ENCODE results near the gene PCED1B. TPM values are rescaled to one million over a fixed set of nuclear protein-coding genes. Genes with fewer than 3 reads are reported as not detected.
"Not testable (repeated sequence)": the region's sequence is repeated elsewhere in the genome, so short reads cannot be mapped to it uniquely, and the experiment has no call there.

PCED1B gene
- total RNA-seq, 1 donor from 2014 or later = 0.41 TPM

DNA sequence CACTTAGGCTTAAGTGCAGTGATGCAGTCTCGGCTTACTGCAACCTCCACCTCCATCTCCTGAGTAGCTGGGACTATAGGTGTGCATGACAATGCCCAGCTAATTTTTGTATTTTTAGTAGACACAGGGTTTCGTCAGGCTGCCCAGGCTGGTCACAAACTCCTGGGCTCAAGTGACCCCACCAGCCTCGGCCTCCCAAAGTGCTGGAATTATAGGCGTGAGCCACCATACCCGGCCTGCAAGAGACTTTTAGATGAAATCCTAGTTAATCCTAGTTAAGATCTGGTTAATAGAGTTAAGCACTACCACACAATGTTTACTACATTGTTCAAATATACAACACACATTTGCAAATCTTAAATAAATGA lies 196.8 kb downstream of the PCED1B start:
- no peak overlapping the region for H3K4me3 Mint-ChIP-seq
- H3K9me3 Mint-ChIP-seq = no peaks in the 10 kb centered on the region
- peak overlapping the region; percentile 46 for H3K27ac Mint-ChIP-seq
- H3K36me3 Mint-ChIP-seq = no peaks in the 10 kb centered on the region
- TF ChIP-seq, protein P1, sequence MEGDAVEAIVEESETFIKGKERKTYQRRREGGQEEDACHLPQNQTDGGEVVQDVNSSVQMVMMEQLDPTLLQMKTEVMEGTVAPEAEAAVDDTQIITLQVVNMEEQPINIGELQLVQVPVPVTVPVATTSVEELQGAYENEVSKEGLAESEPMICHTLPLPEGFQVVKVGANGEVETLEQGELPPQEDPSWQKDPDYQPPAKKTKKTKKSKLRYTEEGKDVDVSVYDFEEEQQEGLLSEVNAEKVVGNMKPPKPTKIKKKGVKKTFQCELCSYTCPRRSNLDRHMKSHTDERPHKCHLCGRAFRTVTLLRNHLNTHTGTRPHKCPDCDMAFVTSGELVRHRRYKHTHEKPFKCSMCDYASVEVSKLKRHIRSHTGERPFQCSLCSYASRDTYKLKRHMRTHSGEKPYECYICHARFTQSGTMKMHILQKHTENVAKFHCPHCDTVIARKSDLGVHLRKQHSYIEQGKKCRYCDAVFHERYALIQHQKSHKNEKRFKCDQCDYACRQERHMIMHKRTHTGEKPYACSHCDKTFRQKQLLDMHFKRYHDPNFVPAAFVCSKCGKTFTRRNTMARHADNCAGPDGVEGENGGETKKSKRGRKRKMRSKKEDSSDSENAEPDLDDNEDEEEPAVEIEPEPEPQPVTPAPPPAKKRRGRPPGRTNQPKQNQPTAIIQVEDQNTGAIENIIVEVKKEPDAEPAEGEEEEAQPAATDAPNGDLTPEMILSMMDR (conservative IDR thresholded peaks at IDR 0.05) = no peak
- peaks cover 12% of the 10 kb centered on the region for H3K4me1 Mint-ChIP-seq (ENCODE audit: unreplicated experiment)
- no peak for DNase-seq (ENCODE audit: extremely low spot score, unreplicated experiment)
- peaks cover 2% of the 10 kb centered on the region for H3K27me3 Mint-ChIP-seq

DNA sequence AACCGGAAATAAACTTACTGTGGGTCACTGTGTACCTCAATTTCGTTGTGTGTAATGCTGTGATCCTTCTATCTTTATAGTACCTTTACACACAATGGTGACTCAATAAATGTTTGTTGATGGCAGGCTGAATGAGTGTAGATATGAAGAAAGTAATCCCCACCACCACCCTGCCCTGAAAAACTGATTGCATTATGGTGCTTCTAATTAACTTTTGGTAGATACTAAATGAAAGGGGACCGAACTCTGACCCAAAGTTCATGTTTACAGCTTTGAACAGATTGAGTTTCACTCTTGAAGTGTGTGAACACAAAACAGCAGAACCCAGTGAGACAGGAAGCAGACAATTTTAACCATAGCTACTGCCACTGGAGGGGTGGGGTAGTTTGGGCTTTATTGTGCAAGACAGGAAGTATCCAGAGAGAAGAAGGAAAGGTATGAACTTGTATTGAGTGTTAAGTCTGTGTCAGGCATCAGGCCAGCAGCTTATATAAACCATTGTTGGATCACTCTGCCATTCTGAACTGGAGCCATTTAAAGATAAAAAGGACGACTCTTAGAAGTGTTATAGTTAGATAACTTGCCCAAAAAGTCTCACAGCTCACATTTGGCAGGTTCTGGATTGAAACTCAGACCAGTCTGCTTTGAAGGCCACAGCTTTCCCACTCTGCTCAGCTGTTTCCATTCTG lies 197.3 kb downstream of the PCED1B start:
- Mint-ChIP-seq H3K27me3 (peaks cover 2% of the 10 kb centered on the region), H3K9me3 (no peaks in the 10 kb centered on the region), H3K4me1 (ENCODE audit: unreplicated experiment) (peaks cover 11% of the 10 kb centered on the region), H3K4me3 (no peak overlapping the region), H3K27ac (peak overlapping the region; percentile 46), H3K36me3 (no peaks in the 10 kb centered on the region)
- TF ChIP-seq, protein P1 (conservative IDR thresholded peaks at IDR 0.05) = no peak
- no peak for DNase-seq (ENCODE audit: extremely low spot score, unreplicated experiment)

DNA sequence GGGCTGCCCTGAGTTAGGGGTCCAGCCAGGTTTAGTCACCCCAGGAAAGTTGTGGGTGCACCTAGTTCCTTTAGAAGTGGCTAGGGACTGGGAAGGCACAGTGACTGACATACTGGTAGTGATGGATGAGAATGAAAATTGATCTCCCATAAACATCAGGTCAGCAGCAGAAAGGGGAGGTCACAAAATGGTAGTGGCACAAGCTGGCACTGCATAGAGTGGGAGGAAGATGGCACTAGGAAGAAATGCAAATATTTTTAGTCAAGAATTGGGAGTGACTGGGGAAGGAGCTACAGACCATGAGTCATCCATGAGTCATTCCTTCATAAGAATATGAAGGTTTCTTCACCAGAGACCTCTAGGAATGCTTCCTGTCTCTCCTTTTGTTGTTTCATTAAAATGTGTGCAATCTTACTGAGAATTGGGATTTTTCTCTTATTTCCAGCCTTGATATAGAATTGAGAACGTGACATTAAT lies 198.6 kb downstream of the PCED1B start:
- no peak for DNase-seq (ENCODE audit: extremely low spot score, unreplicated experiment)
- Mint-ChIP-seq H3K9me3 (no peaks in the 10 kb centered on the region), H3K4me3 (no peak overlapping the region), H3K27ac (no peak overlapping the region), H3K27me3 (peaks cover 2% of the 10 kb centered on the region), H3K36me3 (no peaks in the 10 kb centered on the region), H3K4me1 (ENCODE audit: unreplicated experiment) (peaks cover 4% of the 10 kb centered on the region)
- TF ChIP-seq, protein P1 (conservative IDR thresholded peaks at IDR 0.05) = no peak

DNA sequence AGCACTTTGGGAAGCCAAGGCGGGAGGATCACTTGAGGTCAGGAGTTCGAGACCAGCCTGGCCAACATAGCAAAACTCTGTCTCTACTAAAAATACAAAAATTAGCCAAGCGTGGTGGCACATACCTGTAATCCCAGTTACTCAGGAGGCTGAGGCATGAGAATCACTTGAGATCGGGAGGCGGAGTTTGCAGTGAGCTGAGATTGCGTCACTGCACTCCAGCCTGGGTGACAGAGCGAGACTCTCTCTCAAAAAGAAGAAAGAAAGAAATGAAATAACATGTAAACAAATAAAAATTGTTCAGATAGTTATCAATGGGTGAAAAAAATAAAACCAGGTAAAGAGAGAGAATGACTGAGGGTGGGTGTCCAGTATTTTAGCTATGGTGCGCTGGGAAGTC lies 200.3 kb downstream of the PCED1B start:
- DNase-seq (ENCODE audit: extremely low spot score, unreplicated experiment); H3K36me3 Mint-ChIP-seq; H3K9me3 Mint-ChIP-seq; H3K27me3 Mint-ChIP-seq; H3K4me1 Mint-ChIP-seq (ENCODE audit: unreplicated experiment); H3K27ac Mint-ChIP-seq; H3K4me3 Mint-ChIP-seq: not testable (repeated sequence)

DNA sequence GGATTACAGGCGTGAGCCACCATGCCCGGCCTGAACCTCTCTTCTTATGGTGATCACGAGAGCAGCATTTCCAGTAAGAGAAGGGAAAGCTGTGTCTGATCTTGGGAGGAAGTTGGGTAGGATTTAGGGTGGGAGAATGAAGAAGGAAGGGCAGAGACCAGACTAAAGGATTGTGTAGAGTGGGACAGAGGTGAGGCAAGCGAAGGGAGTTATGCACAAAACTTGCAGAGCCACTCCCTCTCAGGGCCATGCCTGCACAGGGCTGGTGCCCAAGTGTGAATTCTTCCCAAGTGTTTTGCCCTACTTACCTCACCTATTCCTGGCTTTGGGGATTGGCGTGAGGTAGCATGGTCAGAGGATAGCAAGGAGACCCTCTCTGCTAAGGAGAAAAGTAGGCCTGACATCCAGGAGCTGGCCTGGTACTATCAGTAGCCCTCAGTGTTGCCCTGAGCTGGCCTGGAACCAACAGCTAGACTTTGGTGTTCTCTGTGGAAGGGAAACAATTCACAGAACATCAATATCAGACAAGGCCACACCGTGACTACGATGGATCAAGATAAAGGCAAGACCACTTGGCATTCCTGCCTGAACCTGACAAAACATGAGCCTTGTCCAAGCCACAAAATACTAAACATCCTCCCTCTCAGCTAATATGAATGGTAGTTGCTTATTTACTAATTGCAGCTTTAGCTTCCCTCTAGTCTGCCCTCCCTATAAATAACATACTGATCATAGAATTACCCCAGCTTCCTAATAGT lies 201.3 kb downstream of the PCED1B start:
- H3K27me3 Mint-ChIP-seq = no peaks in the 10 kb centered on the region
- no peak for DNase-seq (ENCODE audit: extremely low spot score, unreplicated experiment)
- peaks cover 4% of the 10 kb centered on the region for H3K9me3 Mint-ChIP-seq
- no peaks in the 10 kb centered on the region for H3K36me3 Mint-ChIP-seq
- H3K4me3 Mint-ChIP-seq = no peak overlapping the region
- no peak overlapping the region for H3K27ac Mint-ChIP-seq
- TF ChIP-seq, protein P1 (conservative IDR thresholded peaks at IDR 0.05) = no peak
- H3K4me1 Mint-ChIP-seq (ENCODE audit: unreplicated experiment) = peaks cover 4% of the 10 kb centered on the region

DNA sequence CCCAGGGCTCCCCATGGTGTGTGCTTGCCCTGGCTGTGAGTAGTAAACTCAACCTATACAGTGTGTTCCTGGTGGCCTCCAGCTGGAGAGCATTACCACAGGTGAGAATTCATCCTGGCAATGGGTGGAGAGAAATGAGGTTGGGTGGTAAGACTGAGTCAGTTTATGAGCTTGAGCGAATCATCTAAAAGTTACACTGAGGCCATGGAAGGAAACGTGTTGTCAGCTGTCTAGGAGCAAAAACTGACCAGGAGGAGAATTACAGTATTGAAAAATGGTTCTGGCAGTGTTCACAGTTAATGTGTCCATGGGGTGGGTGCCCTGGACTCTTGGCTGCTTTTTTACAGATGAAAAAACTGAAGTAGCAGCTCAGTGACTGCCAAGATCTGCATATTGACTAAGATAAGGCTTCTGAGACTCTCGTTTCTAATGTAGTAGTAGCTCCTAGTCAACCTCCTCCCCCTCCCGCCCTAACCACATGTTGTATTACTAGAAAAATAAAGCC lies 202.3 kb downstream of the PCED1B start:
- peaks cover 4% of the 10 kb centered on the region for H3K9me3 Mint-ChIP-seq
- H3K27ac Mint-ChIP-seq = no peak overlapping the region
- no peaks in the 10 kb centered on the region for H3K27me3 Mint-ChIP-seq
- TF ChIP-seq, protein P1 (conservative IDR thresholded peaks at IDR 0.05) = no peak
- no peak overlapping the region for H3K4me3 Mint-ChIP-seq
- DNase-seq (ENCODE audit: extremely low spot score, unreplicated experiment) = no peak
- peaks cover 2% of the 10 kb centered on the region for H3K4me1 Mint-ChIP-seq (ENCODE audit: unreplicated experiment)
- no peaks in the 10 kb centered on the region for H3K36me3 Mint-ChIP-seq
